HepG2 (cell line): ENCODE results near the gene S1PR2. TPM values are rescaled to one million over a fixed set of nuclear protein-coding genes. Genes with fewer than 3 reads are reported as not detected.

Experiments used
- SP1 ChIP-seq, 2 experiments: fragments of 450-650 bp in 1 of 2; sonication (generic) in 1 of 2; formaldehyde crosslinking in 1 of 2; IDR thresholded peaks; 2 replicates each; pipeline versions ENCODE4 v1.4.0 to v1.6.1; 2016 to 2020; ENCODE audit warnings: missing genetic modification reagents in 1 of 2
- SRSF1 ChIP-seq: fragments of 200-400 bp; formaldehyde crosslinking; optimal IDR thresholded peaks from 2 replicates; pipeline ENCODE3; 2017; ENCODE audit warnings: mild to moderate bottlenecking, low read depth, low read length, moderate library complexity
- ZFP36L2 ChIP-seq: sonication (generic); formaldehyde crosslinking; IDR thresholded peaks from 2 replicates; pipeline ENCODE4 v1.4.0; 2020; ENCODE audit warnings: missing genetic modification reagents
- ZMAT3 ChIP-seq: sonication (generic); formaldehyde crosslinking; conservative IDR thresholded peaks from 2 replicates; pipeline ENCODE4 v1.7.0; 2021; ENCODE audit warnings: missing genetic modification reagents
- ZMYM4 ChIP-seq: sonication (generic); formaldehyde crosslinking; IDR thresholded peaks from 2 replicates; pipeline ENCODE4 v1.8.1; 2023; ENCODE audit warnings: mild to moderate bottlenecking, missing genetic modification reagents
- ZNF205 ChIP-seq: IDR thresholded peaks from 2 replicates; pipeline ENCODE4 v1.6.1; 2018; ENCODE audit warnings: missing biosample characterization, missing genetic modification reagents
- ZNF232 ChIP-seq: sonication (generic); formaldehyde crosslinking; IDR thresholded peaks from 2 replicates; pipeline ENCODE4 v1.4.0; 2020; ENCODE audit warnings: missing genetic modification reagents, borderline replicate concordance
- ZNF776 ChIP-seq: sonication (generic); formaldehyde crosslinking; IDR thresholded peaks from 2 replicates; pipeline ENCODE4 v1.4.0; 2020; ENCODE audit warnings: mild to moderate bottlenecking, missing genetic modification reagents
- polyA plus RNA-seq, 8 experiments: library from polyadenylated mRNA; depleted of rRNA in 3 of 8; stranded (reverse) in 7 of 8; unstranded in 1 of 8; fragments of >200 nt; fragmentation: Illumina TruSeq in 4 of 8; extraction: Trizol in 4 of 8; gene quantifications; 2 replicates each; pipeline versions ENCODE4 v1.2.1 to v1.2.3, GENCODE V29; 2011 to 2016; ENCODE audit warnings: low read depth in 4 of 8, missing spikeins in 1 of 8, mixed read lengths in 1 of 8; ENCODE audit not compliant: insufficient read depth in 1 of 8
- total RNA-seq, 5 experiments: library from RNA; depleted of rRNA; stranded (reverse); fragments of >200 nt; fragmentation: Illumina TruSeq; extraction: Trizol; gene quantifications; 2 replicates each; pipeline ENCODE4 v1.2.3, GENCODE V29; 2016; ENCODE audit warnings: low read depth in 1 of 5
- TF ChIP-seq, protein P1 (sequence below): sonication (generic); formaldehyde crosslinking; IDR thresholded peaks from 2 replicates; pipeline ENCODE4 v1.5.0; 2020; ENCODE audit warnings: missing genetic modification reagents

The S1PR2 gene
- total and polyA plus RNA-seq, 2 of the 13 experiments (the other 11 are each of a cell fraction or from before 2014, with no cell fraction given), result 0.91 to 1.3 TPM

DNA sequence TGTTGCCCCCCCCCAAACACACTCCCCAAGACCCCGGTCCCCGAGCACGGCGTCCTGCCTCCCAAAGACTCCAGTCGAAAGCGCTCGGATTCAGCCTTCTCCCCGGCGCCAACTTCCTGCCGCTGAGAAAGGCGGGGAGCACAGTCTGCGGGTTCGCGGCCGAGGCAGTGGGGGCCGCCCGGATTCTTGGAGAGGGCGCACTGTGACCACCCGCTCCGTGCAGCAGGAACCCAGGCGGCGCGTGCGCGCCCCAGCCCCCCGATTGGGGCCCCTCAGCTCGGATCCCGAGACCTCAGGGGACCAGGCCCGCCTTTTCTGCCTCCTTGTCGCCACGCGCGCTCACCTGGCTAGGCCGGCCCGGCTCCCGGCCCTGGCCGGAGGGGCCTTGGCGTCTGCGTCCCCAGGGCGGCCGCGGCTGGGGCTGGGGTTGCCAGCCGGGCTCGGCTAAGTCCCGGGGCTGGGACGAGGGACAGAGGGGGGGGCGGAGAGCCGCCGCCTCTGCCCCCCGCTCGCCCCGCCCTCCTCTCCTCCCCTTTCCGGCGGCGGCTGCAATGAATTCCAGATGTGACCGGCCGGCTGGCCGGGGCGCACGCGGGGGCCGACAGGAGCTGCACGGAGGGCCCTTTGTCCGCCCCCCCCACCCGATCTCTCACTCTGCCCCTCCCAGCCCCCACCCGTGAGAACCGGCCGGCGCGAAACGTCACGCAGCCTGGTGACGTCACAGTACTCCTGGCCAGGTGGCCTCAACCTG lies at the start of gene S1PR2 (continued):
- no peak for TF ChIP-seq SRSF1
- TF ChIP-seq ZNF232 (CRISPR knock-in tag), result 0 out of 2 replicates have a peak, but pooled peaks have one; percentile 17
- no peak for TF ChIP-seq SP1 (IDR thresholded peaks at IDR 0.05)
- TF ChIP-seq SP1 (CRISPR knock-in tag; IDR thresholded peaks at IDR 0.05), result 0 out of 2 replicates have a peak, but pooled peaks have one; percentile 32
- TF ChIP-seq, protein P1, sequence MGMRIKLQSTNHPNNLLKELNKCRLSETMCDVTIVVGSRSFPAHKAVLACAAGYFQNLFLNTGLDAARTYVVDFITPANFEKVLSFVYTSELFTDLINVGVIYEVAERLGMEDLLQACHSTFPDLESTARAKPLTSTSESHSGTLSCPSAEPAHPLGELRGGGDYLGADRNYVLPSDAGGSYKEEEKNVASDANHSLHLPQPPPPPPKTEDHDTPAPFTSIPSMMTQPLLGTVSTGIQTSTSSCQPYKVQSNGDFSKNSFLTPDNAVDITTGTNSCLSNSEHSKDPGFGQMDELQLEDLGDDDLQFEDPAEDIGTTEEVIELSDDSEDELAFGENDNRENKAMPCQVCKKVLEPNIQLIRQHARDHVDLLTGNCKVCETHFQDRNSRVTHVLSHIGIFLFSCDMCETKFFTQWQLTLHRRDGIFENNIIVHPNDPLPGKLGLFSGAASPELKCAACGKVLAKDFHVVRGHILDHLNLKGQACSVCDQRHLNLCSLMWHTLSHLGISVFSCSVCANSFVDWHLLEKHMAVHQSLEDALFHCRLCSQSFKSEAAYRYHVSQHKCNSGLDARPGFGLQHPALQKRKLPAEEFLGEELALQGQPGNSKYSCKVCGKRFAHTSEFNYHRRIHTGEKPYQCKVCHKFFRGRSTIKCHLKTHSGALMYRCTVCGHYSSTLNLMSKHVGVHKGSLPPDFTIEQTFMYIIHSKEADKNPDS (CRISPR knock-in tag), result 0 out of 2 replicates have a peak, but pooled peaks have one; percentile 21
- peak; percentile 35; the same call in 1 of the 2 replicates for TF ChIP-seq ZMAT3 (CRISPR knock-in tag)
- TF ChIP-seq ZFP36L2, result no peak
- TF ChIP-seq ZNF205 (CRISPR knock-in tag), result no peak
- peak; percentile 29; the same call in 1 of the 2 replicates for TF ChIP-seq ZMYM4 (CRISPR knock-in tag)
- TF ChIP-seq ZNF776 (CRISPR knock-in tag), result peak; percentile 26; the same call in 1 of the 2 replicates
